Stimulated activated CD4-positive, alpha-beta T cell treated with anti-CD3 and anti-CD28 coated beads, Interleukin-12 subunit alpha, Interleukin-12 subunit beta, amount 100 ng/mL, for 4 hours (primary cell): Measurements from ENCODE around the gene CAPN7.

ENCODE experiments used
- DNase-seq: peaks from one replicate; pipeline ENCODE4 v3.0.0-alpha.2; 2020

The CAPN7 gene

GRCh38 chr3:15204005-15204404 lies 2.0 kb upstream of the CAPN7 start:
- no peak for DNase-seq

- DNase-seq = no peak
These were observed 538 bp upstream of the CAPN7 start for GRCh38 chr3:15205482-15205933.

- no peak for DNase-seq
These were observed 873 bp downstream of the CAPN7 start for GRCh38 chr3:15206662-15207576.

- no peak for DNase-seq
These were observed 1.9 kb downstream of the CAPN7 start for GRCh38 chr3:15207836-15208504.

- no peak for DNase-seq
These were observed 5.9 kb downstream of the CAPN7 start for GRCh38 chr3:15211937-15212336.

- DNase-seq = no peak
These were observed 8.7 kb downstream of the CAPN7 start for GRCh38 chr3:15214758-15215157.

- DNase-seq = no peak
These were observed 9.9 kb downstream of the CAPN7 start for GRCh38 chr3:15215996-15216395.

GRCh38 chr3:15216501-15216900 lies 10.5 kb downstream of the CAPN7 start:
- no peak for DNase-seq

GRCh38 chr3:15217011-15217671 lies 11.1 kb downstream of the CAPN7 start:
- no peak for DNase-seq

- DNase-seq = no peak
These were observed 11.8 kb downstream of the CAPN7 start for GRCh38 chr3:15217841-15218267.

- no peak for DNase-seq
These were observed 12.6 kb downstream of the CAPN7 start for GRCh38 chr3:15218689-15219088.

- DNase-seq = no peak
These were observed 14.0 kb downstream of the CAPN7 start for GRCh38 chr3:15220056-15220455.

- no peak for DNase-seq
These were observed 14.6 kb downstream of the CAPN7 start for GRCh38 chr3:15220661-15221060.

GRCh38 chr3:15221574-15222217 lies 15.7 kb downstream of the CAPN7 start:
- no peak for DNase-seq

- DNase-seq = no peak
These were observed 17.9 kb downstream of the CAPN7 start for GRCh38 chr3:15223685-15224572.

GRCh38 chr3:15228147-15228546 lies 22.1 kb downstream of the CAPN7 start:
- no peak for DNase-seq

GRCh38 chr3:15229262-15229661 lies 23.2 kb downstream of the CAPN7 start:
- DNase-seq = no peak

- DNase-seq = peak; percentile 37
These were observed 35.3 kb downstream of the CAPN7 start for GRCh38 chr3:15241341-15241740.

- DNase-seq = no peak
These were observed 37.9 kb downstream of the CAPN7 start for GRCh38 chr3:15243822-15244482.

- DNase-seq = no peak
These were observed 40.1 kb downstream of the CAPN7 start for GRCh38 chr3:15246186-15246585.

- no peak for DNase-seq
These were observed 47.1 kb downstream of the CAPN7 start for GRCh38 chr3:15253023-15253697.
